ENCODE measurements around the gene LIMS1.
"Not testable (repeated sequence)": the region's sequence is repeated elsewhere in the genome, so short reads cannot be mapped to it uniquely, and the experiment has no call there.

DNA sequence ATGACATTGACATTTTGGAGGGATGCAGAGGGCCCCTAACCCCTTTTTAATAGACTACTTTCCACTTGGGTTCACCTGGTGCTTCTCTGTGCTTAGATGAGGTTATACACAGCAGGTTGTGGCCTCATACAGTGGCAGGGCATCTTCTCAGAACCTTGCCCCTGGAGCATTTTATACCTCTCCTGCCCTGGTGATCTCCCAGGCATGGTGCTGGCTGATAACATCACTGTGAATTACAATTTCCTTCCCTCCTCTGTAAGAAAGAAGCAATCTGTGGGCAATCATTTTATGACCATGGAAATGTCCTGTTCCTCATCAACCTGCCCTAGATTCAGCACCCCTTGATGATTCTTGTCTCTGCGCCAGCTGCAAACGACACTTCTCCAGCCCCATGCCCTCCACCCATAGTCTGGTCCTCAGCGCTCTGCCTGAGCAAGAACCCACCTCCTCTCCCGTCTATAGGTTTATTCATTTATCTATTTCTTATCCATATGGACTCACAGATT is 143.0 kb downstream of the LIMS1 start:
- not testable (repeated sequence) for TF ChIP-seq CTCF (tag by site-specific recombination; IDR thresholded peaks at IDR 0.05); ZNF10 (tag by site-specific recombination; IDR thresholded peaks at IDR 0.05); ZNF473 (tag by site-specific recombination; IDR thresholded peaks at IDR 0.05); SETDB1 (IDR thresholded peaks at IDR 0.05; ENCODE audit: insufficient read length, low read length); ZNF777 (tag by site-specific recombination; IDR thresholded peaks at IDR 0.05; ENCODE audit: borderline replicate concordance); ZNF350 (tag by site-specific recombination; IDR thresholded peaks at IDR 0.05); KLF9 (tag by site-specific recombination; IDR thresholded peaks at IDR 0.05; ENCODE audit: low read depth)
- TF ChIP-seq, protein P1, sequence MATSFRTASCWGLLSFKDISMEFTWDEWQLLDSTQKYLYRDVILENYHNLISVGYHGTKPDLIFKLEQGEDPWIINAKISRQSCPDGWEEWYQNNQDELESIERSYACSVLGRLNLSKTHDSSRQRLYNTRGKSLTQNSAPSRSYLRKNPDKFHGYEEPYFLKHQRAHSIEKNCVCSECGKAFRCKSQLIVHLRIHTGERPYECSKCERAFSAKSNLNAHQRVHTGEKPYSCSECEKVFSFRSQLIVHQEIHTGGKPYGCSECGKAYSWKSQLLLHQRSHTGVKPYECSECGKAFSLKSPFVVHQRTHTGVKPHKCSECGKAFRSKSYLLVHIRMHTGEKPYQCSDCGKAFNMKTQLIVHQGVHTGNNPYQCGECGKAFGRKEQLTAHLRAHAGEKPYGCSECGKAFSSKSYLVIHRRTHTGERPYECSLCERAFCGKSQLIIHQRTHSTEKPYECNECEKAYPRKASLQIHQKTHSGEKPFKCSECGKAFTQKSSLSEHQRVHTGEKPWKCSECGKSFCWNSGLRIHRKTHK (tag by site-specific recombination; IDR thresholded peaks at IDR 0.05), result not testable (repeated sequence)
